AG04450 (cell line): ENCODE results near the gene CDC42EP4. TPM values are rescaled to one million over a fixed set of nuclear protein-coding genes. Genes with fewer than 3 reads are reported as not detected.
A peak's percentile ranks its signal among the peaks of the same experiment; 100 is the strongest.

Experiments used
- CTCF ChIA-PET: fragments of 300-600, 350-600 bp; formaldehyde crosslinking; extraction: SDS; loops from one replicate; lab custom pipeline; 2022; ENCODE audit warnings: antibody characterized with exemption, inconsistent platforms; lab: Charles Lee
- POLR2A ChIA-PET: fragments of 350-600 bp; formaldehyde crosslinking; extraction: SDS; loops from one replicate; lab custom pipeline; 2021; ENCODE audit warnings: antibody characterized with exemption, inconsistent platforms; lab: Yijun Ruan, JAX
- DNase-seq: peaks from one replicate; pipeline ENCODE4 v3.0.0-alpha.2; 2011; ENCODE audit warnings: low read depth, low spot score
- H3K27ac ChIP-seq: one replicate; pipeline ENCODE4 v1.5.1; 2012; ENCODE audit warnings: low read depth, low read length, control low read depth
- H3K27me3 ChIP-seq: one replicate; pipeline ENCODE4 v1.6.0; 2012; ENCODE audit warnings: low read length; ENCODE audit not compliant: control insufficient read depth, insufficient read depth
- H3K4me3 ChIP-seq: 2 replicates; pipeline ENCODE4 v1.5.1; 2011; ENCODE audit warnings: mild to moderate bottlenecking, low read depth, low read length, control low read depth
- H3K9me3 ChIP-seq: 2 replicates; pipeline ENCODE4 v1.5.1; 2012; ENCODE audit warnings: low read length; ENCODE audit not compliant: control insufficient read depth, insufficient read depth
- polyA plus RNA-seq: library from polyadenylated mRNA; depleted of rRNA; stranded (reverse); fragments of >200 nt; gene quantifications from 2 replicates; pipeline ENCODE4 v1.2.3, GENCODE V29; 2011
- TF ChIP-seq, protein P1 (sequence below): IDR thresholded peaks from 2 replicates; pipeline ENCODE4 v1.5.1; 2011; ENCODE audit warnings: low read depth, low read length, control low read depth, inconsistent platforms

CDC42EP4 gene
- polyA plus RNA-seq, 1 experiment = 21.9 TPM

DNA sequence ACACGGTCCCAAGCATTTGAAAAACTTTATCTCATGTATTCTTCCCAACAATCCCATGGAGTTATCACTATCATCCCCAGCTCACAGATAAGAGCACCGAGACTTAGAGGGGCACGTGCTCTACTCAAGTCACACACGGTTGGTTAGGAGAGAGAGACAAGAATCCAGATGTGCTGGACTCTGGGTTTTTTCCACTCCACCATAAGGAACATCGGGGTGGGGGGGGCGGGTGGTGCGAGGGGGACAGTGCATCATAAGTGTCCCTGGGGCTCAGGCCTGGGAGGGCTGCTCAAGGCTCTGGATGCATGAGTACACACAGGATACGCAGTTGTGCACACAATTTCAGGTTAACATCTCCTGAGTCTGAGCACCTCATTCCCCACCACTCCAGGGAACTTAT is 7.4 kb downstream of the CDC42EP4 start:
- TF ChIP-seq, protein P1, sequence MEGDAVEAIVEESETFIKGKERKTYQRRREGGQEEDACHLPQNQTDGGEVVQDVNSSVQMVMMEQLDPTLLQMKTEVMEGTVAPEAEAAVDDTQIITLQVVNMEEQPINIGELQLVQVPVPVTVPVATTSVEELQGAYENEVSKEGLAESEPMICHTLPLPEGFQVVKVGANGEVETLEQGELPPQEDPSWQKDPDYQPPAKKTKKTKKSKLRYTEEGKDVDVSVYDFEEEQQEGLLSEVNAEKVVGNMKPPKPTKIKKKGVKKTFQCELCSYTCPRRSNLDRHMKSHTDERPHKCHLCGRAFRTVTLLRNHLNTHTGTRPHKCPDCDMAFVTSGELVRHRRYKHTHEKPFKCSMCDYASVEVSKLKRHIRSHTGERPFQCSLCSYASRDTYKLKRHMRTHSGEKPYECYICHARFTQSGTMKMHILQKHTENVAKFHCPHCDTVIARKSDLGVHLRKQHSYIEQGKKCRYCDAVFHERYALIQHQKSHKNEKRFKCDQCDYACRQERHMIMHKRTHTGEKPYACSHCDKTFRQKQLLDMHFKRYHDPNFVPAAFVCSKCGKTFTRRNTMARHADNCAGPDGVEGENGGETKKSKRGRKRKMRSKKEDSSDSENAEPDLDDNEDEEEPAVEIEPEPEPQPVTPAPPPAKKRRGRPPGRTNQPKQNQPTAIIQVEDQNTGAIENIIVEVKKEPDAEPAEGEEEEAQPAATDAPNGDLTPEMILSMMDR = no peak

DNA sequence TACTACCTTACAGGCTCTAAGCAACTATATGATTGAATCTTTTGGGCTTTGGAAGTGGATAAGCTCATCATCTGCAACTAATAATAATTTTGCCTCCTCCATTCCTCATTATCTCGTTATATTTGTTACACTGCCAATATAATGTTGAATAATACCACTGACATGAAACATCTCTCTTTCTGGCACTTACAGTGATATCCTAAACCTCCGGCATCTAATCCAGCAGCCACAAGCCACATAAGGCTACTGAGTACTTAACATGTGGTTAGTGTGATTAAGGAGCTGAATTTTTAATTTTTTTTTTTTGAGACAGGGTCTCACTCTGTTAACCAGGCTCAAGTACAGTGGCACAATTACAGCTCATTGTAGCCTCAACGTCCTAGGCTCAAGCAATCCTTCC is 9.6 kb downstream of the CDC42EP4 start:
- Histone ChIP-seq H3K27ac (no peak overlapping the region), H3K4me3 (no peak overlapping the region), H3K27me3 (no peaks in the 10 kb centered on the region), H3K9me3 (no peaks in the 10 kb centered on the region)
- no peak for DNase-seq
- CTCF ChIA-PET = interaction anchor here (1.4 to 2.1 kb wide), 2 partner anchors 9 to 68 kb away, joined by 7 read pairs; no protein-coding TSS in a partner anchor
- TF ChIP-seq, protein P1 = no peak
- POLR2A ChIA-PET = interaction anchor here (0.6 kb wide), 1 partner anchor 14 kb away, joined by 4 read pairs; no protein-coding TSS in a partner anchor

More for the DNA sequence above, 7.4 kb downstream of the CDC42EP4 start:
- ChIA-PET CTCF (interaction anchor here (0.9 to 1.1 kb wide), 2 partner anchors 49 to 66 kb away, joined by 3 read pairs; no protein-coding TSS in a partner anchor), POLR2A (no interaction called here)
- Histone ChIP-seq H3K27ac (peak overlapping the region; percentile 93), H3K4me3 (peak overlapping the region; percentile 56; the same call in 1 of the 2 replicates), H3K27me3 (no peaks in the 10 kb centered on the region), H3K9me3 (no peaks in the 10 kb centered on the region)
- no peak for DNase-seq

DNA sequence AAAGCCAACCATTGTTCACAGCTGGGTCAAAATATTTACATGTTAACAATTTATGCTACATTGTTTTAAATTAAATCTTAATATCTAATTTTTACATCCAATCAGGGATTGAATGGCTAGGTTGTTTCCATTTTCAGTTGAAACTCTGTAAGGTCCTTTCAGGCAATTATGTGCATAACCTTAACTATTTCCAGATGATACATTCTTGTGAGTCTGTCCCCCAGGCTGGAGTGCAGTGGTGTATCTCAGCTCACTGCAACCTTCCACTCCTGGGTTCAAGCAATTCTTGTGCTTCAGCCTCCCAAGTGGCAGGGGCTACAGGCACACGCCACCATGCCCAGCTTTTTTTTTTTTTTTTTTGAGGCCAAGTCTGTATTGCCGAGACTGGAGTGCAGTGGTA is 10.4 kb downstream of the CDC42EP4 start:
- H3K27me3 ChIP-seq = no peaks in the 10 kb centered on the region
- H3K4me3 ChIP-seq = no peak overlapping the region
- DNase-seq = no peak
- ChIA-PET CTCF (interaction anchor here (0.6 to 2.1 kb wide), 4 partner anchors 10 to 682 kb away, joined by 4 to 7 read pairs (median 6); no protein-coding TSS in a partner anchor), POLR2A (interaction anchor here (0.6 kb wide), 1 partner anchor 13 kb away, joined by 4 read pairs; no protein-coding TSS in a partner anchor)
- TF ChIP-seq, protein P1 = no peak
- no peaks in the 10 kb centered on the region for H3K9me3 ChIP-seq
- no peak overlapping the region for H3K27ac ChIP-seq

DNA sequence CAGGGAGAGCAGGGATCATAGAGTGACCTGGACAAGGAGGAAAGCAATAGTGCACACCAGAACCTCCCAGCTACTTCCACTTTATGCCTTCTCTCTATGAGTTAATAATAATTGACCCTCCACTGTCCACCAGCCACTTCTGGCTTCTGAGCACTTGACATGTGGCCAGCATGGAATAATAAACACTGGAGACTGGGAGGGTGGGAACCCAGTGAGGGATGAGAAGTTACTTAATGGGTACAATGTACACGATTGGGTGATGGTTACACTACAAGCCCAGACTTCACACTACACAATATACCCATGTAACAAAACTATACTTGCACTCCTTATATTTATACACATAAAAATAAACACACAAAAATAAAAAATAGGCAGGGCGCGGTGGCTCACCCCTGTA is 11.4 kb downstream of the CDC42EP4 start:
- H3K27me3 ChIP-seq = no peaks in the 10 kb centered on the region
- POLR2A ChIA-PET = no interaction called here
- H3K9me3 ChIP-seq = no peaks in the 10 kb centered on the region
- DNase-seq = no peak
- CTCF ChIA-PET = interaction anchor here (1.0 to 1.4 kb wide), 2 partner anchors 10 to 19 kb away, joined by 3 to 7 read pairs; no protein-coding TSS in a partner anchor
- no peak overlapping the region for H3K4me3 ChIP-seq
- TF ChIP-seq, protein P1 = no peak
- no peak overlapping the region for H3K27ac ChIP-seq
